Measurements from ENCODE around the gene NECAB3. TPM values are rescaled to one million over a fixed set of nuclear protein-coding genes. Genes with fewer than 3 reads are reported as not detected.

Gene NECAB3
- total and polyA plus RNA-seq, 8 donors: 22.3 to 72.9 (median 33.2) TPM

DNA sequence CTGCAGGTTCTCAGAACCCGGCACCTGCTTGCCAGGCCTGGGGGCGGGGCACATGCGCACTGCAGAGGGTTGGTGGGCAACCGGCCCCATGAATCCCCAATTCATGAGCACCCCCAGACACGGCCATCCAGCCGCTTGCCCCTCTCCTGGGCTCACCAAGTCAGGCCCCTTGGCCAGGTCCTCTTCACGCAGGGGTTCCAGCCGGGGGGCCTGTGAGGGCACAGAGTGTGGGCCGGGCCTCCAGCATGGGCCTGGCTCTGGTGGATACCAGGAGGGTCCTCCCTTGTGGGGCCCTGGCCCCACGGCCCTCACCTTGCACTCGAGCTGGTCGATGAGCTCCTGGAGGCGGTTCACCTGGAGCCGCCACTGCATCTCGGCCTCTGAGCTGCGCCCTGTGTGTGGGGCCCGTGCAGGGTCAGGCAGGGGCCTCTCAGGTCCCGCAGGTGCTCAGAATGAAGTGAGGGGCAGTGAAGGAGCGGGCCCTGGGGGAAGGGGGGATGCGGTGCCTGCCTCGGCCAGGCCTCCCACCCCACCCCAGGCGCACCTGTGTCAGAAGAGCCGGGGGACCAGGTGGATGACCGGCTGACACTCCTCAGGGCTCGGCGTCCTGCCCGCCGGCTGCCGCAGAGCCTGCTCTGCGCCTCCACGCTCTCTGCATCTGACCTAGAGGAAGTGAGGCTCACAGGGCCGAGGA, 14.7 kb downstream of the NECAB3 start:
- H3K27me3 ChIP-seq: no peaks in the 10 kb centered on the region
- H3K4me1 ChIP-seq: peaks cover 5 to 17% of the 10 kb centered on the region in 2 donors
- no peaks in the 10 kb centered on the region for H3K9me3 ChIP-seq
- intact Hi-C loops (cut with DNase I): no loop called here
- peaks cover 0 to 32% of the 10 kb centered on the region in 2 donors for H3K36me3 ChIP-seq
- no peak overlapping the region for H3K4me3 ChIP-seq
- TF ChIP-seq, protein P1, sequence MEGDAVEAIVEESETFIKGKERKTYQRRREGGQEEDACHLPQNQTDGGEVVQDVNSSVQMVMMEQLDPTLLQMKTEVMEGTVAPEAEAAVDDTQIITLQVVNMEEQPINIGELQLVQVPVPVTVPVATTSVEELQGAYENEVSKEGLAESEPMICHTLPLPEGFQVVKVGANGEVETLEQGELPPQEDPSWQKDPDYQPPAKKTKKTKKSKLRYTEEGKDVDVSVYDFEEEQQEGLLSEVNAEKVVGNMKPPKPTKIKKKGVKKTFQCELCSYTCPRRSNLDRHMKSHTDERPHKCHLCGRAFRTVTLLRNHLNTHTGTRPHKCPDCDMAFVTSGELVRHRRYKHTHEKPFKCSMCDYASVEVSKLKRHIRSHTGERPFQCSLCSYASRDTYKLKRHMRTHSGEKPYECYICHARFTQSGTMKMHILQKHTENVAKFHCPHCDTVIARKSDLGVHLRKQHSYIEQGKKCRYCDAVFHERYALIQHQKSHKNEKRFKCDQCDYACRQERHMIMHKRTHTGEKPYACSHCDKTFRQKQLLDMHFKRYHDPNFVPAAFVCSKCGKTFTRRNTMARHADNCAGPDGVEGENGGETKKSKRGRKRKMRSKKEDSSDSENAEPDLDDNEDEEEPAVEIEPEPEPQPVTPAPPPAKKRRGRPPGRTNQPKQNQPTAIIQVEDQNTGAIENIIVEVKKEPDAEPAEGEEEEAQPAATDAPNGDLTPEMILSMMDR (IDR thresholded peaks at IDR 0.05): no peak
- ATAC-seq (no peak), DNase-seq (peak in 1 of 4 donors; percentile 75)
- H3K27ac ChIP-seq: no peak overlapping the region

DNA sequence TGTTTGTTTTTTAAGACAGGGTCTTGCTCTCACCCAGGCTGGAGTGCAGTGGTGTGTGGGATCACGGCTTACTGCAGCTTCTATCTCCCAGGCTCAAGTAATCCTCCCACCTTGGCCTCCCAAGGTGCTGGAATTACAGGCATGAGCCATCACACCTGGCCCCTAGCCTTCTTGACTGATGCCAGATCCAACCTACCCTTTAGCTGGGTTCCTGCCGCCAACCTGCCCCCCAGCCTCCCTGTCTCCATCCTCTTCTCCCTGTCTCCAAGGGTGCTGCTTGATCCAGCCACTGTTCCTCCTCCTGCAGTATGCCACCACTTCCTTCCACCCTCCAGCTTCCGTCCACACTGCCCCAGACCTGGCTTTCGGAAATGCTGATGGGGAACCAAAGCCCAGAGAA, 15.3 kb downstream of the NECAB3 start:
- Histone ChIP-seq H3K27me3 (no peaks in the 10 kb centered on the region), H3K27ac (no peak overlapping the region), H3K9me3 (no peaks in the 10 kb centered on the region), H3K4me1 (peaks cover 2 to 11% of the 10 kb centered on the region in 2 donors), H3K36me3 (peaks cover 0 to 32% of the 10 kb centered on the region in 2 donors), H3K4me3 (no peak overlapping the region)
- DNase-seq (no peak), ATAC-seq (no peak)
- TF ChIP-seq, protein P1 (IDR thresholded peaks at IDR 0.05): no peak
- intact Hi-C loops (cut with DNase I): no loop called here

DNA sequence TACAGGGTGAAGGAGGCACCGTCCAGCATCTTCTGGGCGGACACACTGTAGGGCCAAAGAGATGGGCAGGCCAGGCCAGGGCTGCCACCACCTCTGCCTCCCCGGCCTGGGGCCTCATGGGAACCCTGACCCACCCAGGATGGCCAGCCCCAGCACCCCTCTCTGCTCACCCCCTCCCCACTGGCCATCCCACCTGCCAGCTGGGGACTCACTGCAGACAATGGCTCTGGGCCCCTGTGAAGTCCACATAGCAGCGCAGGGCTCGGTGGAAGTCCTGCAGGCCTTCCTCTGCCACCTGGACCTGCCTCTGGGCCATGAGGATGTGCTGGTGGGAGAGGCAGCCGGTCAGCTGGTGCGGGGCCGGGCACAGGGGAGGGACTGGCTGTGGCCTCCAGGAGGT, 15.7 kb downstream of the NECAB3 start:
- TF ChIP-seq, protein P1 (IDR thresholded peaks at IDR 0.05): no peak
- Histone ChIP-seq H3K9me3 (no peaks in the 10 kb centered on the region), H3K36me3 (peaks cover 0 to 32% of the 10 kb centered on the region in 2 donors), H3K27ac (no peak overlapping the region), H3K4me3 (no peak overlapping the region), H3K27me3 (no peaks in the 10 kb centered on the region), H3K4me1 (peaks cover 4 to 10% of the 10 kb centered on the region in 2 donors)
- DNase-seq (peak in 1 of 4 donors; percentile 63), ATAC-seq (no peak)
- intact Hi-C loops (cut with DNase I): no loop called here

DNA sequence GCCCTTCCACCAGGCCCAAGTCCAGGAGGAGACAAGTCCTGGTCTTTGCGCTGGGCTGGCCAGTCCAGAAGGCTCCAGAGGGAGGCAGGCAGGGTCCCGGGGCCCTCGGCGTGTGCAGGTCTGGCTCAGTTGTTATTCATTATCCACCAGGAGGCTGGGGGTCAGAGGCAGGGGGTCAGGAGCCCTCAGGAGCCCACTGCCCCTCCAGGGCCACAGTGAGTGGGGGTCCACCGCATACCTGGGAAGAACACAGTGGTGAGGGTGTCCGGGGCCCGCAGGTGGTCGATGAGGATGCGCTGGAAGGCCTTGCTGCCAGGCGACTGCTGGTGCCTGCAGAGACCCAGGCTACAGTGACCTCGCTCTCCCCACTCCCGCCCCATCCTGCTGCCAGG, 16.5 kb downstream of the NECAB3 start:
- peaks cover 0 to 32% of the 10 kb centered on the region in 2 donors for H3K36me3 ChIP-seq

More for the DNA sequence above, 16.5 kb downstream of the NECAB3 start:
- H3K4me1 ChIP-seq: peaks cover 3 to 4% of the 10 kb centered on the region in 2 donors
- peak in 1 of 4 donors; percentile 57 for DNase-seq
- ATAC-seq: no peak
- H3K4me3 ChIP-seq: no peak overlapping the region
- intact Hi-C loops (cut with DNase I): no loop called here
- H3K27me3 ChIP-seq: no peaks in the 10 kb centered on the region
- TF ChIP-seq, protein P1 (IDR thresholded peaks at IDR 0.05): no peak
- H3K9me3 ChIP-seq: no peaks in the 10 kb centered on the region
- H3K27ac ChIP-seq: no peak overlapping the region
